GM18507 (cell line): ENCODE data around the gene GJD4.

ENCODE experiments used
- DNase-seq: peaks from one replicate; pipeline ENCODE4 v3.0.0; 2011; ENCODE audit warnings: low read depth; ENCODE audit not compliant: insufficient read length; ENCODE audit errors: extremely low spot score
- FAIRE-seq: peaks from 2 replicates; lab custom pipeline; 2011; peaks lifted over from hg19 to GRCh38; lab: Jason Lieb, UNC

The GJD4 gene

GRCh38 chr10:35577926-35578617, 27.1 kb upstream of the GJD4 start:
- FAIRE-seq (no peak), DNase-seq (no peak)

- no peak for FAIRE-seq
- DNase-seq = no peak
Observed at GRCh38 chr10:35578618-35578956, 26.6 kb upstream of the GJD4 start.

- FAIRE-seq = no peak
- DNase-seq = no peak
Observed at GRCh38 chr10:35579116-35579515, 26.0 kb upstream of the GJD4 start.

- DNase-seq (no peak), FAIRE-seq (no peak)
Observed at GRCh38 chr10:35579726-35580422, 25.3 kb upstream of the GJD4 start.

GRCh38 chr10:35580423-35580770, 24.7 kb upstream of the GJD4 start:
- DNase-seq = no peak
- no peak for FAIRE-seq

GRCh38 chr10:35581655-35582054, 23.5 kb upstream of the GJD4 start:
- FAIRE-seq = no peak
- DNase-seq = no peak

GRCh38 chr10:35584946-35585345, 20.2 kb upstream of the GJD4 start:
- DNase-seq (no peak), FAIRE-seq (no peak)

GRCh38 chr10:35585356-35585755, 19.8 kb upstream of the GJD4 start:
- FAIRE-seq = no peak
- DNase-seq = no peak

- no peak for FAIRE-seq
- DNase-seq = no peak
Observed at GRCh38 chr10:35585903-35586535, 19.1 kb upstream of the GJD4 start.

- FAIRE-seq = no peak
- DNase-seq = no peak
Observed at GRCh38 chr10:35588836-35589235, 16.3 kb upstream of the GJD4 start.

- FAIRE-seq (no peak), DNase-seq (no peak)
Observed at GRCh38 chr10:35592441-35592840, 12.7 kb upstream of the GJD4 start.

GRCh38 chr10:35594115-35595079, 10.7 kb upstream of the GJD4 start:
- FAIRE-seq (no peak), DNase-seq (no peak)

- FAIRE-seq = no peak
- DNase-seq = no peak
Observed at GRCh38 chr10:35595106-35595505, 10.0 kb upstream of the GJD4 start.

- DNase-seq (no peak), FAIRE-seq (no peak)
Observed at GRCh38 chr10:35598379-35598778, 6.8 kb upstream of the GJD4 start.

- DNase-seq = no peak
- no peak for FAIRE-seq
Observed at GRCh38 chr10:35600193-35600592, 4.9 kb upstream of the GJD4 start.

GRCh38 chr10:35606430-35606829, 1.3 kb downstream of the GJD4 start:
- DNase-seq (no peak), FAIRE-seq (no peak)

- FAIRE-seq (no peak), DNase-seq (no peak)
Observed at GRCh38 chr10:35607475-35608327, 2.6 kb downstream of the GJD4 start.

- no peak for DNase-seq
- no peak for FAIRE-seq
Observed at GRCh38 chr10:35608328-35608672, 3.2 kb downstream of the GJD4 start.

- no peak for FAIRE-seq
- no peak for DNase-seq
Observed at GRCh38 chr10:35611750-35612149, 6.6 kb downstream of the GJD4 start.
